Mucosa of descending colon (tissue), 3 donors: ENCODE data around the gene RAB6B. TPM values are rescaled to one million over a fixed set of nuclear protein-coding genes. Genes with fewer than 3 reads are reported as not detected.
"Not testable (repeated sequence)": the region's sequence is repeated elsewhere in the genome, so short reads cannot be mapped to it uniquely, and the experiment has no call there.

Source experiments
- ATAC-seq: fragments of 200-7000 bp; cut with Tn5 transposase; one replicate; pipeline ENCODE4 v1.9.1; 2020; ENCODE audit warnings: mild to moderate bottlenecking, moderate library complexity
- DNase-seq, 3 donors: peaks; one replicate each; pipeline ENCODE4 v3.0.0-alpha.2; 2020
- H3K36me3 ChIP-seq: fragments of 200-600 bp; one replicate; pipeline ENCODE4 v1.8.0; 2021; ENCODE audit warnings: low read depth, mild to moderate bottlenecking
- H3K4me1 ChIP-seq: fragments of 200-600 bp; one replicate; pipeline ENCODE4 v1.8.0; 2021; ENCODE audit warnings: low read depth, mild to moderate bottlenecking
- H3K4me3 ChIP-seq: fragments of 200-600 bp; one replicate; pipeline ENCODE4 v1.8.0; 2021; ENCODE audit warnings: mild to moderate bottlenecking
- H3K9me3 ChIP-seq: fragments of 200-600 bp; one replicate; pipeline ENCODE4 v1.8.0; 2021; ENCODE audit warnings: mild to moderate bottlenecking
- intact Hi-C, 2 donors: fragments of 100-400 bp; cut with DNase I in 1 of 2; cut with micrococcal nuclease in 1 of 2; formaldehyde crosslinking; loops; one replicate each; pipeline versions ENCODE4 v1.11.0 to v1.11.1; 2022; cut with DNase I, micrococcal nuclease
- total RNA-seq, 3 donors: library from RNA; stranded (reverse); fragmentation: NEBNext Ultra II Directional in 2 of 3; extraction: Animal tissue kit (Norgen Biotek cat#: 25700) in 2 of 3; gene quantifications; one replicate each; pipeline versions ENCODE4 v1.2.1 to v1.2.4, GENCODE V29; 2021 to 2023
- TF ChIP-seq, protein P1 (sequence below): fragments of 200-600 bp; IDR thresholded peaks from one replicate; pipeline ENCODE4 v1.8.0; 2022; ENCODE audit warnings: antibody characterized with exemption, mild to moderate bottlenecking
- donor health status: DM: no; HTN: no; CAD: no; lungs with moderate emphysema.
- donor health status: DM: no; HTN: no; CAD: no.
- donor health status: DM: no; HTN: yes; CAD: no.

RAB6B gene
- total RNA-seq, 3 donors from 2014 or later: 4.1 to 11.6 (median 4.8) TPM

DNA sequence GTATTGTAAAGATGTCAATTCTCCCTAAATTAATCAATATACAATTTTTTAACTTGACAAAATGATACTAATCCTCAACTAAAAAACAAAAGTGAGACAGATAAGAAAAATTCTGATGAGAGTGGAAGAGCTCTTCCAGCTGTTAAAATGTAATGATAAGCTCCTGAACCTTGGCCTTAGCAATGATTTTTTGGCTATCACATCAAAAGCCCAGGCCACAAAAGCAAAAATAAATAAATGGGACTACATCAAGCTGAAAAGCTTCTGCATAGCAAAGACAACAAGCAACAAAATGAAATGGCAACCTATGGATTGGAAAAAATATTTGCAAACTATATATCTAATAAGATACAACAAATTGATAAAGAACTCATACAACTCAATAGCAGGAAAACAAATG lies 114.1 kb downstream of the RAB6B start:
- TF ChIP-seq, protein P1, sequence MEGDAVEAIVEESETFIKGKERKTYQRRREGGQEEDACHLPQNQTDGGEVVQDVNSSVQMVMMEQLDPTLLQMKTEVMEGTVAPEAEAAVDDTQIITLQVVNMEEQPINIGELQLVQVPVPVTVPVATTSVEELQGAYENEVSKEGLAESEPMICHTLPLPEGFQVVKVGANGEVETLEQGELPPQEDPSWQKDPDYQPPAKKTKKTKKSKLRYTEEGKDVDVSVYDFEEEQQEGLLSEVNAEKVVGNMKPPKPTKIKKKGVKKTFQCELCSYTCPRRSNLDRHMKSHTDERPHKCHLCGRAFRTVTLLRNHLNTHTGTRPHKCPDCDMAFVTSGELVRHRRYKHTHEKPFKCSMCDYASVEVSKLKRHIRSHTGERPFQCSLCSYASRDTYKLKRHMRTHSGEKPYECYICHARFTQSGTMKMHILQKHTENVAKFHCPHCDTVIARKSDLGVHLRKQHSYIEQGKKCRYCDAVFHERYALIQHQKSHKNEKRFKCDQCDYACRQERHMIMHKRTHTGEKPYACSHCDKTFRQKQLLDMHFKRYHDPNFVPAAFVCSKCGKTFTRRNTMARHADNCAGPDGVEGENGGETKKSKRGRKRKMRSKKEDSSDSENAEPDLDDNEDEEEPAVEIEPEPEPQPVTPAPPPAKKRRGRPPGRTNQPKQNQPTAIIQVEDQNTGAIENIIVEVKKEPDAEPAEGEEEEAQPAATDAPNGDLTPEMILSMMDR: no peak
- DNase-seq (no peak), ATAC-seq (no peak)
- no peaks in the 10 kb centered on the region for H3K4me1 ChIP-seq
- intact Hi-C loops: no loop called here
- H3K9me3 ChIP-seq: no peaks in the 10 kb centered on the region
- no peaks in the 10 kb centered on the region for H3K36me3 ChIP-seq
- no peak overlapping the region for H3K4me3 ChIP-seq

DNA sequence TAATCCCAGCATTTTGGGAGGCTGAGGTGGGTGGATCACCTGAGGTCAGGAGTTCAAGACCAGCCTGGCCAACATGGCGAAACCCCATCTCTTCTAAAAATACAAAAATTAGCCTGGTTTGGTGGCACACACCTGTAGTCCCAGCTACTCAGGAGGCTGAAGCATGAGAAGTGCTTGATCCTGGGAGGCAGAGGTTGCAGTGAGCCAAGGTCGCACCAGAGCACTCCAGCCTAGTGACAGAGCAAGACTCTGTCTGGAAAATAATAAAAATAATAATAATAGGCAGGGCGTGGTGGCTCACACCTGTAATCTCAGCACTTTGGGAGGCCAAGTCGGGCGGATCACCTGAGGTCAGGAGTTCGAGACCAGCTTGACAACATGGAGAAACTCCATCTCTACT lies 114.9 kb downstream of the RAB6B start:
- H3K9me3 ChIP-seq, DNase-seq, ATAC-seq, intact Hi-C loops, H3K4me3 ChIP-seq, H3K4me1 ChIP-seq, H3K36me3 ChIP-seq: not testable (repeated sequence)

DNA sequence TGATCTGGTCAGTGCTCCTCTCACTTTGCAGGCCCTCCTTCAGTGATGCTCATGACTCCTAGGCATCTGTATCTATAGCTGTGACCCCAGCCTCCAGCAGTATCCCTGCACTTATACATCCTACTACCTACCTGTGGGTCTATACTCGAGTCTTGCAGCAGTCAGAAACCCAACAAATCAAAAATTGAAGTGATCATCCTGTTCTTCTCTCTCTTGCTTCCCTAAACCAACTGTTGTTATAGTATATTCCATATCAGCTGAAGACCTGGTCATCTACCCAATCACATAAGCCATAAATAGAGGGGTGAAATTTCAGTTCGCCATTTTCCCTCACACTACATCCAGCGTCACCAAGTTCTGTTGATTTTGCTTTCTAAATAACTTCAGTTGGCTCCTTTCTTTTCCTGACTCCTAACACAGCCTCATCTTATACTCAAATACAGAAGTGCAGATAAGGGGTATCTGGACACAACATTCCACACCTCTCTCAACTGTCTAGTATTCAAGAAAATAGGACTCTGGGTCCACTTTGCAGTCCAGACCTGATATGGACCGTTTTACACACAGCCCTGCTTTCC lies 116.0 kb downstream of the RAB6B start:
- H3K36me3 ChIP-seq: no peaks in the 10 kb centered on the region
- DNase-seq (no peak), ATAC-seq (no peak)
- intact Hi-C loops: no loop called here
- H3K4me1 ChIP-seq: no peaks in the 10 kb centered on the region
- TF ChIP-seq, protein P1: no peak
- no peak overlapping the region for H3K4me3 ChIP-seq
- H3K9me3 ChIP-seq: no peaks in the 10 kb centered on the region

DNA sequence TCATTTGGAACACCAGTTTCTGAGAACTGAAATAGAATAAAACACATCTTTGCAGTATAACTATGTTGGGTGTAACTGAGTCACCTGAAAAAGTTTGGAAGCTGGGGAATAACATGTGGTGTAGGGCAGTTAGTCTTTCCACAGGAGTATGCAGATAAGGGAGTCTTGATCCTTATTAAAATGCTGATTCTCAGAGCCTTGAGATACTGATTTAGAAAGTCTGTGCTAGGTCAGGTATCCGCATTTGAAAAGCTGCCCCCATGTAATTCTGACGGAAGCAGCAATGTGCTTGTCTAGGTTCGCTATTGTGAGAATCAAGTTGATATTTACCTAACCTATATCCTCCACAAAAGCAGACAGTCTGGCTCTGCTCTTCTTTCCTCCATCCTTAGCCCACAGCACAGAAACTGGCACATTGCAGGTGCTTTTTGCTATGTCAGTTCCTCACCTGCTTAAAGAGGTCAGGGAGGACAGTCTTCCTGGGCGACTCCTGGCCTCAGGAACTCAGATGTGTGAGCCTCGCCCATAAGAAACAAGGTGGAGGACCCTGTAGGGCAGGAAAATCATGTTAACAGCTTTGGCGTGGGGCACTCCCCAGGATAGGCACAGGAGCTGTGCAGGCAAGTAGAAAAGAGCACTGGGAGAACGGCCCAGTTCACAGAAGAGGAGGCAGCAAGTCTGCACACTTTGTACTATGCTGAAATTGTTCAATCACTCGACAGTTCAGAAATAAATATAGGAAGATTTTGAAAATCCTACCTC lies 117.7 kb downstream of the RAB6B start:
- intact Hi-C loops: no loop called here
- Histone ChIP-seq H3K36me3 (no peaks in the 10 kb centered on the region), H3K9me3 (no peaks in the 10 kb centered on the region), H3K4me1 (no peaks in the 10 kb centered on the region), H3K4me3 (no peak overlapping the region)
- DNase-seq (no peak), ATAC-seq (no peak)
- TF ChIP-seq, protein P1: no peak

DNA sequence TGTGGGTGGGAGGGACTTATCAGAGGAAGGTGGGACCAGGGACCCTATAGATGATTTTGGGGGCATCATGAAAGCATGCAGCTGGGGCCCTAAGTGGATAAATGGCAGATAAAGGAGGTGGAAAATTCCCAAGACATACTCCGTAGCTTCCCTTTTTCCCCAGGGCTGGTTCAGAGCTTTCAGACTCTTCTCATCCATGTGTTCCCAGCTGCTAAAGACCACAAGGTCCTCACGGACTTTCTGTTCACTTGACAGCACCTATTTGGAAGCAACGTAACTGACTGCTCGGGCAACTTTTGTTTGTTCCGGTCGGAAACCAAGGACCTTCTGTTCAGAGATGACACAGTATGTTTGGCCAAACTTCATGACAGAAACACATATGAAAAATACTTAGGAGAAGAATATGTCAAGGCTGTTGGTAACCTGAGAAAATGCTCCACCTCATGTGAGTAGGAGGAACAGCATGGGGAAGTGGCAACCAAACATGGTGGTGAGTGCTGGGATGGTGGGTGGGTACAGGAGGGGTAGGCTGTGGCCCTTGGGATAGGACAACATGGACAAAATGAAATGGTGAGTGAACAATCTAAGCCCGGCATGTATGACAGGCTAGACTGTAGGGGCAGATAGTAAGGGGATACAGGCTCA lies 118.8 kb downstream of the RAB6B start:
- no peak for DNase-seq
- no peaks in the 10 kb centered on the region for H3K4me1 ChIP-seq
- intact Hi-C loops: no loop called here
- no peaks in the 10 kb centered on the region for H3K9me3 ChIP-seq
- TF ChIP-seq, protein P1: no peak
- ATAC-seq: no peak
- no peak overlapping the region for H3K4me3 ChIP-seq
- no peaks in the 10 kb centered on the region for H3K36me3 ChIP-seq

DNA sequence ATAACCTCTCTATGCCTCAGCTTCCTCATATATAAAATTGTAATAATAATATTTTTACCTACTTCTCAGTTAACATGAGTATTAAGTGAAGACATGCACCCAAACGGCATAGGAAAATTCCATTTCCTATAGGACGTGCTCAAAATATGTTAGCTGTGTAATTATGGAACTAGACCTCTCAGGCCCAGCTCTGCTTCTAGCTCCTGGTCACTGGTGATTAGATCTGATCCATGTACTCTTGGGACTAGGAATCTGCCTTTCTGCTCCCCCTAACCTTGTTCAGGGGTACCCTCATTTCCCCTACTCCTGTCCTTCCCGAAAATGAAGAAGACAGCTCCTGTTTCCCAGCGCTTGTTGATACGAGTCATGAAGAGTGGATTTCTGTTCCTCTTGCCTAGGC lies 119.8 kb downstream of the RAB6B start:
- no peaks in the 10 kb centered on the region for H3K9me3 ChIP-seq

More for the DNA sequence above, 119.8 kb downstream of the RAB6B start:
- TF ChIP-seq, protein P1: no peak
- Histone ChIP-seq H3K4me3 (no peak overlapping the region), H3K36me3 (no peaks in the 10 kb centered on the region), H3K4me1 (no peaks in the 10 kb centered on the region)
- intact Hi-C loops: no loop called here
- no peak for DNase-seq
- ATAC-seq: no peak
